GM06990 (cell line): ENCODE data around the gene NAIP.
"Not testable (repeated sequence)": the region's sequence is repeated elsewhere in the genome, so short reads cannot be mapped to it uniquely, and the experiment has no call there.

Experiments used
- DNase-seq: peaks from one replicate; pipeline ENCODE4 v3.0.0-alpha.2; 2011; ENCODE audit not compliant: insufficient read length; ENCODE audit errors: extremely low read depth
- H3K27me3 ChIP-seq: replicated peaks from 2 replicates; pipeline ENCODE4 v1.6.0; 2011; ENCODE audit warnings: low read length; ENCODE audit not compliant: control insufficient read depth, insufficient read depth
- H3K36me3 ChIP-seq: 2 replicates; pipeline ENCODE4 v1.5.1; 2011; ENCODE audit warnings: low read length; ENCODE audit not compliant: control insufficient read depth, insufficient read depth
- H3K4me3 ChIP-seq: replicated peaks from 2 replicates; pipeline ENCODE4 v1.5.1; 2011; ENCODE audit warnings: low read depth, mild to moderate bottlenecking, control low read depth, low read length
- TF ChIP-seq, protein P1 (sequence below): IDR thresholded peaks from 2 replicates; pipeline ENCODE4 v1.5.1; 2011; ENCODE audit warnings: low read length, control low read depth, mild to moderate bottlenecking, inconsistent platforms; ENCODE audit not compliant: insufficient read depth, poor library complexity, severe bottlenecking

NAIP gene

DNA sequence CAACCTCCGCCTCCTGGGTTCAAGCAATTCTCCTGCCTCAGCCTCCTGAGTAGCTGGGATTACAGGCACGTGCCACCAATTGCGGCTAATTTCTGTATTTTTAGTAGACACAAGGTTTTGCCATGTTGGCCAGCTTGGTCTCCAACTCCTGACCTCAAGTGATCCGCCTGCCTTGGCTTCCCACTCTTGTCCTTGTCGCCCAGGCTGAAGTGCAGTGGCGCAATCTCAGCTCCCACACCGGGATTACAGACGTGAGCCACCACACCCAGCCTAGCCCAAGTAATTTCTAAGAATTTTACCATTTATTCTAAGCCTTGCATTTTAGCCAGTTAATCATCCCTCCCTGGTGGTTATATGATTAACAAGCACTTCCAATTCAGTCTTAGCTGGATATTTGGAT lies 11.0 kb downstream of the NAIP start:
- Histone ChIP-seq H3K4me3 (no peak overlapping the region), H3K27me3 (no peaks in the 10 kb centered on the region), H3K36me3 (no peaks in the 10 kb centered on the region)
- DNase-seq = no peak
- TF ChIP-seq, protein P1, sequence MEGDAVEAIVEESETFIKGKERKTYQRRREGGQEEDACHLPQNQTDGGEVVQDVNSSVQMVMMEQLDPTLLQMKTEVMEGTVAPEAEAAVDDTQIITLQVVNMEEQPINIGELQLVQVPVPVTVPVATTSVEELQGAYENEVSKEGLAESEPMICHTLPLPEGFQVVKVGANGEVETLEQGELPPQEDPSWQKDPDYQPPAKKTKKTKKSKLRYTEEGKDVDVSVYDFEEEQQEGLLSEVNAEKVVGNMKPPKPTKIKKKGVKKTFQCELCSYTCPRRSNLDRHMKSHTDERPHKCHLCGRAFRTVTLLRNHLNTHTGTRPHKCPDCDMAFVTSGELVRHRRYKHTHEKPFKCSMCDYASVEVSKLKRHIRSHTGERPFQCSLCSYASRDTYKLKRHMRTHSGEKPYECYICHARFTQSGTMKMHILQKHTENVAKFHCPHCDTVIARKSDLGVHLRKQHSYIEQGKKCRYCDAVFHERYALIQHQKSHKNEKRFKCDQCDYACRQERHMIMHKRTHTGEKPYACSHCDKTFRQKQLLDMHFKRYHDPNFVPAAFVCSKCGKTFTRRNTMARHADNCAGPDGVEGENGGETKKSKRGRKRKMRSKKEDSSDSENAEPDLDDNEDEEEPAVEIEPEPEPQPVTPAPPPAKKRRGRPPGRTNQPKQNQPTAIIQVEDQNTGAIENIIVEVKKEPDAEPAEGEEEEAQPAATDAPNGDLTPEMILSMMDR = no peak

DNA sequence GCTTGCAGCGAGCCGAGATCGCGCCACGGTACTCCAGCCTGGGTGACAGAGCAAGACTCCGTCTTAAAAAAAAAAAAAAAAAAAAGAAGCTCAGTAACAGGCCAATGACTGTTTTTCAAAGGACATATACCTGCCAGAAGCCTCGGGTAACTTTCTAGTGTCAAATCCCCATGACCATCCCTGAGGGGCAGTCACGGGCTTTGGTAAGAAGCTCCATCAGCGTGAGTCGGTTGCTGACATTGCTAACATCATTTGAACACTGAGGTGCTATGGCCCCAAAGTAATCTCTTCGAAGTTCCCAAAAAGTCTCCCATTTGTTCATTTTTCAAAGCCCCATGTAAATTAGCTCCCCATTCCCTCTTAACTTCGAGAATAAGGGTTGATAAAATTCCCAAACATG lies 11.6 kb downstream of the NAIP start:
- no peaks in the 10 kb centered on the region for H3K36me3 ChIP-seq
- TF ChIP-seq, protein P1 = no peak
- H3K27me3 ChIP-seq = no peaks in the 10 kb centered on the region
- H3K4me3 ChIP-seq = no peak overlapping the region
- no peak for DNase-seq

DNA sequence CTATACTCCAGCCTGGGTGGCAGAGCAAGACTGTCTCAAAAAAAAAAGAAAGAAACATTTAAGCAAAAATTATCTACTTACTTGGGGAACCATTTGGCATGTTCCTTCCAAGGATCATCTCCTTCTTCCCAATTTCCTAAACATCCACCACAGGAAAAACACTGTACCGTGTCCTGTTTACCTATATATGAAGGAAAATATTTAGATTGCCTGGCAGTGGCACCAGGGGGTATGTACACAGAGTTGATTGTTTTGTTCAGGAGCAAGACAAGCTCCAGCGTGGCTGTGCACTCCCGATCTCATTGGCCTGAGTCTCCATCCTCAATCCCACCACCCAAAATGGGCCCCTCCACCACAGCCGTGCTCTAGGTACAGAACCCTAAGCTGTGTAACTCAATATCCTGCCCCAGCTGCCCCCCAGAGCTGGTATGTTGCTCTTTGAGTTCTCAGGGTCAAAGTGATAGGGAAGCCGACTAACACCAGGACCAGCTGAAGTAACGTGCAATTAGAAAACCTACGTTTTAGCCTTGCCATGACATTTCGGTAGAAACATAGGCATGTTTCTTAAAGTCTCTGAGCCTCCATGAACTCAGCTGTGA lies 13.8 kb downstream of the NAIP start:
- Histone ChIP-seq H3K36me3 (no peaks in the 10 kb centered on the region), H3K27me3 (no peaks in the 10 kb centered on the region), H3K4me3 (no peak overlapping the region)
- TF ChIP-seq, protein P1 = no peak
- no peak for DNase-seq

DNA sequence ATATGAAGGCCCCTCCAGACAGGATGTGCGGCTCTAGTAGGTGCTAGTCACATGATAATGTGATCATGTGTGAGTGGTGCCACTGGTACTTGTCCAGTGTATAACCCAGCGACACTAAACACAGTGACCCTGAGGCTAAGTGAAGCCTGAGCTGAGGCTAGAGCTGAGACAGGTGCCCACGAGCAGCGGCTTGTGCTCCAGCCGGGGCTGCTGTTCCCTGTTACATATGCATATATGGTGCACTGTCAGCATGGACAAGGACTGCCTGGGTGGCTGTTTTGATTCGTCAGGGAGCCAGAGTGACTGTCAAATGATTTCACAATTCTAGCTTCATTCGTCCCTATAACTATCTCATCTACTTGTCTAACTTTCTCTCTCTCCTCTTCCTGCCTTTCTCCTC lies 18.2 kb downstream of the NAIP start:
- not testable (repeated sequence) for DNase-seq, H3K36me3 ChIP-seq, H3K27me3 ChIP-seq, H3K4me3 ChIP-seq

DNA sequence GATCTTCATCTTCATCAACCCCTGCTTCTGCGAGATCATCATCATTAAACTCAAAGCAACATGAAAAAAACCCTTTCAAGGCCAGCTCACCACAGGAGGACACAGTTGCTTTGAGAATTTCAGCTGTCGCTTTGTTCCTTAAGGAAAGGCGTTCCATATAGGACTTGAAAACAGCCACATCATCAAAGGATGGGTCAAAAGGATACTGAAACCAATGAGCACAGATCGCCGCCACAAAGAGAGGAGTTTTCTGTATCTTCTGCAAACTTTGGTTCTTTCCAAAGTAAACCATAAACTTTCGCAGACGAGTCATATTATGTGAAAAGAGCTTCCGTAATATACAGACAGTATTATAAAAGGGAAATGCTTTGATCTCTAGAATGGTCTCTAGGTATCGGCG lies 40.3 kb downstream of the NAIP start:
- H3K4me3 ChIP-seq, H3K27me3 ChIP-seq, H3K36me3 ChIP-seq, DNase-seq: not testable (repeated sequence)

DNA sequence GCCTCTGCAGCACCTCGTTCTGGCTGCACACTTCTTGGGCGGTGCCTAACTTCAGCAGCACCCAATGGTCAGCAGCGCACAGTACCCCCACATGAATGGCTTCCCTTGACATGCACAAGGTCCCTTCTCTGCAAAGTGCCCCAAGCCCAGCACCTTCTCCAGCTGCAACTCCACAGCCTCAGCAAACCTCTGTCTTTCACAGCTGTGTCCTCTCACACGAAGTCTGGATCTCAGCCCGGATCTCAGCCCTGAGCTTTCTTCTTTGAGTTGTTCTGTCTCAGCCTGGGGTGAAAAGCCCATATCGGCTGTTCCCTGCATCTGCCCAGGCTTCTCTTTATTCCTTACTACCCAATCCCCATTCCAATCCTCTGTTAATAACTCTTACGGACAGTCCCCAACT lies 57.9 kb downstream of the NAIP start:
- not testable (repeated sequence) for H3K36me3 ChIP-seq, DNase-seq, H3K27me3 ChIP-seq, H3K4me3 ChIP-seq

DNA sequence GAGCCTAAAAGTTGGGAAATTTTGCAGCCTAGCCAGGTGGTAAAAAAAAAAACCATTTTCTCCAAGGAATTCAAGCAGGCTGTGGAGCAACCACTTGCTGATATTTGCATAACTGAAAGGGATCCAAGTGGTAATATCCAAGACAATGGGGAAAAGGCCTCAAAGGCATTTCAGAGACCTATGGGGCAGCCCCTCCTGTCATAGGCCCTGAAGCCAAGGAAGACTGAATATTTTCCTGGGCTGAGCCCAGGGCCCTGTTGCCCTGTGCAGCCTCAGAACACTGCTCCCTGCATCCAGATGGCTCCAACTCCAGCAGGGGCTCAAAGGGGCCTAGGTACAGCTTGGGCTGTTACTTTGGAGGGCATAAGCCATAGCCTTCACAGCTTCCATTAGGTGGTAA lies 60.6 kb downstream of the NAIP start:
- DNase-seq = not testable (repeated sequence)

DNA sequence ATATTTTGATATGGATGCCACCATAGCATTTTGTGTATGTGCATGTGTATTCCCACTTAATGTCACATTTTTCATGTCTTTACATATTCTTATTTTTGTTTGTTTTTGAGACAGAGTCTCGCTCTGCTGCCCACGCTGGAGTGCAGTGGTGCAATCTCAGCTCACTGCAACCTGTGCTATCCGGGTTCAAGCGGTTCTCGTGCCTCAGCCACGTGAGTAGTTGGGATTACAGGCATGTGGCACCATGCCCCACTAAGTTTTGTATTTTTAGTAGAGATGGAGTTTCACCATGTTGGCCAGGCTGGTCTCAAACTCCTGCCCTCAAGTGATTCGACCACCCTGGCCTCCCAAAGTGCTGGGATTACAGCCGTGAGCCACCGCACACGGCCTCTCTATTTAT lies 72.1 kb downstream of the NAIP start:
- not testable (repeated sequence) for H3K4me3 ChIP-seq, DNase-seq, H3K36me3 ChIP-seq, H3K27me3 ChIP-seq

More for the DNA sequence above, 60.6 kb downstream of the NAIP start:
- not testable (repeated sequence) for H3K27me3 ChIP-seq, H3K4me3 ChIP-seq, H3K36me3 ChIP-seq

DNA sequence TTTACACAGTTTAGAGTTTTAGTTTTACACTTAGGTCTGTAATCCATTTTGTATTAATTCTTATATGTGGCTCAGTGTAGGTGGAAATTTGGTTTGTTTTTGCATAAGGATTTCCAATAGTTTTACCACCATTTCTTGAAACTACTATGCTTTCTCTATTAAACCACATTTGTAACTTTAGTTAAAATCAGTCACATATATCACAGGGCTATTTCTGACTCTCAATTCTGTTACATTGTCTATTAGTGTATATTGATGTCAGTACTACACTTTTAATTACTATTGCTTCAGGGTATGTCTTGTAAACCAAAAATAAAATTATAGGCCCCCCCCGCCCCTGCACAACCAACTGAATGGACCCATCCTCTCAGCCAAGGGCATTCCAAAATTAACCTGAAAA lies 92.6 kb downstream of the NAIP start:
- DNase-seq, H3K27me3 ChIP-seq, H3K36me3 ChIP-seq, H3K4me3 ChIP-seq: not testable (repeated sequence)

DNA sequence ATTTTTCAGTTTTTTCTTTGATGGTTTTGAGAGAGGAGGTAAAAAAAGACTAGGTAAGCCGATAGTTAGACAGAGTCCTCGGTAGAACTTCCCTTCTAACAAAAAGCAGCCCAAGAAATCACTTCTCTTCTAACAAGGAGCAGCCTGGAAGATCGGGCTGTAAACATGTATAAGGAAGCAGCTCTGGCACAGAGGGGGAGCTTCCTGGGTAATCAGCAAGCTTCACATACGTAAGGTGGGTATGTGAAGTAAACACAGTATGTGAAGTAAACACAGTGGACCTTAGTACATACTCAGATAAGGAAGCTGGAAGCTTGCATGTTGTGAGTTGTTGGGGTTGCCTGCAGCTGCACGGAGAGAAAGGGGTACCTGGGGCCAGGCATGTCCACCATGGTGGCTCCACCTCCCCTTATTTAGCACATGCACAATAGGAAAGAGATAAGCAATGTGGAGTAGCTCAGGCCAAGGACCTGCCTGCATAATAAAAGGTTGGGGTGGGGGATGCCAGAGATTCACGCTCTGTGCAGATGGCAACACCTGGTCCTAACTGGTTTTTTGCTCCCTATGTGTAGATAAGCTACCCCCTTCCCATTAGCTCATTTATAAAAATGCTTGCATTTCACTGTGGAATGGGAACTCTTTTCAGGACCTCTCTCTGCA lies 93.3 kb downstream of the NAIP start:
- DNase-seq, H3K4me3 ChIP-seq, H3K36me3 ChIP-seq, H3K27me3 ChIP-seq: not testable (repeated sequence)

DNA sequence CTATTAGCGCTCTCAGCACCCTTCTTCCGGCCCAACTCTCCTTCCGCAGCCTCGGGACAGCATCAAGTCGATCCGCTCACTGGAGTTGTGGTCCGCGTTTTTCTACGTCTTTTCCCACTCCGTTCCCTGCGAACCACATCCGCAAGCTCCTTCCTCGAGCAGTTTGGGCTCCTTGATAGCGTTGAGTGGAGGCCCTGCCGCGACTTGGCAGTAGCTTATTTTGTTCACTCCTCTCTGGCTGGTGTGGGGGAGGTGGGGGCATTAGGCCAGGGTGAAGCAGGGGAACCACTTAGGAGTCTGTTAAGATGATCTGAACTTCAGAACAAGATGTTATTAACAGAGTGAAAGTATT lies 100.0 kb downstream of the NAIP start:
- not testable (repeated sequence) for H3K4me3 ChIP-seq, H3K27me3 ChIP-seq, H3K36me3 ChIP-seq, DNase-seq
